ENCODE results near the gene SRRM4. TPM values are rescaled to one million over a fixed set of nuclear protein-coding genes. Genes with fewer than 3 reads are reported as not detected.

The SRRM4 gene
- total RNA-seq, 1 experiment from 2014 or later, result 0.02 TPM

DNA sequence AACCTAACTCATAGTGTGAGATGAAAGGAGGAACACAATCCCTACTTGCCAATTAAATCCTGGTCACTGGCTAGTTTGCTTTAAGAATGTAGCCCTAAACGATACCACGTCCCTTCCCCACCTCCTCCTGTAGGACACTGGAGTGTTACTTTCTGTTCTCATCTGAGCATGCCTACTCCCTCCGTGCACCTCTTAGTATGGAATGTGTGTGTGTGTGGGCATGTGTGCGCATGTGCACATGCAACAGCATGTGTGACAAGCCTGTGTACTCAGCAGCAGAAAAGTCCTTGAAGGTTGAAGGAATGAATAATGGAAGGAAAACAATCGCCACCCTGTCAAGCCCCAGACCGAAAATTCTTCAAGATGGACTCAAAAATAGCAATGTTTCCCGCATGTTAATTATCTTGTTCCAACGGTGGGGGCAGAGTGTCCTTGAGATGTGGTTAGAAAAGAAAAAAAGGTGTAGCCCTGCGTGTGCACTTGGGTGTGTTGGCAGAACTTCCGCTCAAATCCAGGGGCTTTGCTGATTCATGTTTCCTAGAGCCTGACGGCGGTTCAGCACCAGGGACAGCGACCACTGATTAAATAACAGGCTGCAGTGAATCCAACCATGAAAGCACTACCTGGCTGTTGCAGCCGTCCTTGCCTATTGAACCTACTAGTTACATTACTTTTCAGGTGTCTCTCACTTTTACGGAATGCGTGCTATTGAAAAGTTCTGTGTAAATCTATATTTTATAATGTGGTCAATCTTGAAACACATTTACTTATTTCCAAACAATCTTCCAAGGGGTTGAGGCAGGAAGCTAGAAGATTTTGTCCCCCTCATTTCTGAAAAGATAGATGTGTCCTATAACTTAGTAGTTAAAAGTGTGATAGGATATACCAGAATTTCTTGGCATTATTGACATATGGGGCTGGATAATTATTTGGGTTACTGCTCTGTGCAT, 79.8 kb downstream of the SRRM4 start:
- ATAC-seq (no peak), DNase-seq (ENCODE audit: low read depth, low spot score) (no peak)
- Histone ChIP-seq H3K4me2 (ENCODE audit: low read length) (no peak overlapping the region), H4K20me1 (ENCODE audit: insufficient read depth) (no peaks in the 10 kb centered on the region), H3K4me1 (ENCODE audit: control insufficient read depth in 1 of 2, insufficient read depth in 2 of 2, low read length in 2 of 2) (no peaks in the 10 kb centered on the region), H3K9ac (ENCODE audit: low read length) (no peak overlapping the region), H3K79me2 (ENCODE audit: insufficient read depth, low read length) (no peaks in the 10 kb centered on the region), H3K4me3 (replicated peaks in 1 of 2; ENCODE audit: low read depth in 1 of 2, low read length in 2 of 2) (no peak overlapping the region), H3K27me3 (ENCODE audit: insufficient read depth, low read length) (0 out of 2 replicates have a peak, but pooled peaks cover 6% of the 10 kb centered on the region), H3K9me3 (ENCODE audit: control insufficient read depth in 1 of 2, insufficient read depth in 1 of 2, low read depth in 1 of 2, low read length in 2 of 2) (no peaks in the 10 kb centered on the region), H3K36me3 (ENCODE audit: control insufficient read depth in 1 of 2, insufficient read depth in 2 of 2, low read length in 2 of 2) (no peaks in the 10 kb centered on the region), H2AFZ (ENCODE audit: low read depth, low read length, poor library complexity, severe bottlenecking) (no peak overlapping the region), H3K27ac (ENCODE audit: low read depth, low read length) (no peak overlapping the region), H3K9me2 (ENCODE audit: insufficient read depth) (no peaks in the 10 kb centered on the region)
- ChIA-PET RAD21 (ENCODE audit: low non-redundant PET in 1 of 2, low total read pairs in 2 of 2, uncharacterized antibody in 2 of 2, unreplicated experiment in 2 of 2) (no interaction called here), POLR2A (no interaction called here), CTCF (no interaction called here)
- no TSS peak for BruUV-seq (replicated peaks)
- intact Hi-C loops (cut with micrococcal nuclease), result no loop called here
- TF ChIP-seq EZH2 (IDR thresholded peaks at IDR 0.05) (no peak), ZNF274 (IDR thresholded peaks at IDR 0.05; ENCODE audit: low read depth, low read length) (no peak)
- TF ChIP-seq, protein P1, sequence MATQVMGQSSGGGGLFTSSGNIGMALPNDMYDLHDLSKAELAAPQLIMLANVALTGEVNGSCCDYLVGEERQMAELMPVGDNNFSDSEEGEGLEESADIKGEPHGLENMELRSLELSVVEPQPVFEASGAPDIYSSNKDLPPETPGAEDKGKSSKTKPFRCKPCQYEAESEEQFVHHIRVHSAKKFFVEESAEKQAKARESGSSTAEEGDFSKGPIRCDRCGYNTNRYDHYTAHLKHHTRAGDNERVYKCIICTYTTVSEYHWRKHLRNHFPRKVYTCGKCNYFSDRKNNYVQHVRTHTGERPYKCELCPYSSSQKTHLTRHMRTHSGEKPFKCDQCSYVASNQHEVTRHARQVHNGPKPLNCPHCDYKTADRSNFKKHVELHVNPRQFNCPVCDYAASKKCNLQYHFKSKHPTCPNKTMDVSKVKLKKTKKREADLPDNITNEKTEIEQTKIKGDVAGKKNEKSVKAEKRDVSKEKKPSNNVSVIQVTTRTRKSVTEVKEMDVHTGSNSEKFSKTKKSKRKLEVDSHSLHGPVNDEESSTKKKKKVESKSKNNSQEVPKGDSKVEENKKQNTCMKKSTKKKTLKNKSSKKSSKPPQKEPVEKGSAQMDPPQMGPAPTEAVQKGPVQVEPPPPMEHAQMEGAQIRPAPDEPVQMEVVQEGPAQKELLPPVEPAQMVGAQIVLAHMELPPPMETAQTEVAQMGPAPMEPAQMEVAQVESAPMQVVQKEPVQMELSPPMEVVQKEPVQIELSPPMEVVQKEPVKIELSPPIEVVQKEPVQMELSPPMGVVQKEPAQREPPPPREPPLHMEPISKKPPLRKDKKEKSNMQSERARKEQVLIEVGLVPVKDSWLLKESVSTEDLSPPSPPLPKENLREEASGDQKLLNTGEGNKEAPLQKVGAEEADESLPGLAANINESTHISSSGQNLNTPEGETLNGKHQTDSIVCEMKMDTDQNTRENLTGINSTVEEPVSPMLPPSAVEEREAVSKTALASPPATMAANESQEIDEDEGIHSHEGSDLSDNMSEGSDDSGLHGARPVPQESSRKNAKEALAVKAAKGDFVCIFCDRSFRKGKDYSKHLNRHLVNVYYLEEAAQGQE (IDR thresholded peaks at IDR 0.05; ENCODE audit: low read depth), result peak; percentile 90
- TF ChIP-seq, protein P2, sequence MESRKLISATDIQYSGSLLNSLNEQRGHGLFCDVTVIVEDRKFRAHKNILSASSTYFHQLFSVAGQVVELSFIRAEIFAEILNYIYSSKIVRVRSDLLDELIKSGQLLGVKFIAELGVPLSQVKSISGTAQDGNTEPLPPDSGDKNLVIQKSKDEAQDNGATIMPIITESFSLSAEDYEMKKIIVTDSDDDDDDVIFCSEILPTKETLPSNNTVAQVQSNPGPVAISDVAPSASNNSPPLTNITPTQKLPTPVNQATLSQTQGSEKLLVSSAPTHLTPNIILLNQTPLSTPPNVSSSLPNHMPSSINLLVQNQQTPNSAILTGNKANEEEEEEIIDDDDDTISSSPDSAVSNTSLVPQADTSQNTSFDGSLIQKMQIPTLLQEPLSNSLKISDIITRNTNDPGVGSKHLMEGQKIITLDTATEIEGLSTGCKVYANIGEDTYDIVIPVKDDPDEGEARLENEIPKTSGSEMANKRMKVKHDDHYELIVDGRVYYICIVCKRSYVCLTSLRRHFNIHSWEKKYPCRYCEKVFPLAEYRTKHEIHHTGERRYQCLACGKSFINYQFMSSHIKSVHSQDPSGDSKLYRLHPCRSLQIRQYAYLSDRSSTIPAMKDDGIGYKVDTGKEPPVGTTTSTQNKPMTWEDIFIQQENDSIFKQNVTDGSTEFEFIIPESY (IDR thresholded peaks at IDR 0.05; ENCODE audit: extremely low read depth, insufficient replicate concordance, low read length), result no peak

Measured in HCT116 (cell line).